C4-2B (cell line): ENCODE measurements around the gene LBHD2.

ENCODE experiments used
- CTCF ChIP-seq: fragments of 450-650 bp; conservative IDR thresholded peaks from 2 replicates; pipeline ENCODE4 v1.5.1; 2017; ENCODE audit warnings: mild to moderate bottlenecking
- ZFX ChIP-seq: fragments of 450-650 bp; IDR thresholded peaks from 2 replicates; pipeline ENCODE4 v1.6.1; 2017

- TF ChIP-seq CTCF (no peak), ZFX (no peak)
Measured at GRCh38 chr14:103056322-103057027, 27.5 kb upstream of the LBHD2 start.
